Superior temporal gyrus (tissue), 1 donor: ENCODE data around the gene PTX3.

Experiments
- DNase-seq: peaks from one replicate; pipeline ENCODE4 v3.0.0-alpha.2; 2016; ENCODE audit errors: extremely low spot score

Gene PTX3

DNA sequence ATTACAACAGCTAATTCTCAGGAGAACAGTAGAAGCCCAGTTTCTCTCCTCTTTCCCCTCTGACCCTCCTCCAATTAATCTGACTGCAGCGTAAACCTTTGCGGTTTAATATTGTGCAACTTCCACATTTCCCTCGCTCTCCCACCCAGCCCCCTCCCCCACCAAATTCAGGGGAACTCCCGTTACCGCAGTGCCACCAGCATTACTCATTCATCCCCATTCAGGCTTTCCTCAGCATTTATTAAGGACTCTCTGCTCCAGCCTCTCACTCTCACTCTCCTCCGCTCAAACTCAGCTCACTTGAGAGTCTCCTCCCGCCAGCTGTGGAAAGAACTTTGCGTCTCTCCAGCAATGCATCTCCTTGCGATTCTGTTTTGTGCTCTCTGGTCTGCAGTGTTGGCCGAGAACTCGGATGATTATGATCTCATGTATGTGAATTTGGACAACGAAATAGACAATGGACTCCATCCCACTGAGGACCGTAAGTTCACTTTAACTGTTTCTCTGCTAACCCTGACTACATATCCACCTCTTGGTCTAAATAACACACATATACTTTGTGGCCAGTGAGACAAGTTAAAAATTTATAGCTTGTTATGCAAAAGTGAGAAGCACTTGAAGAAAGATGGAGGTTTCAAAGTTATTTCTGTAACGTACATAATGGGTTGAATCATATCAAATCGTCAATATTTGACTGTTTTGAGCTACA lies at the start of gene PTX3:
Gene PTX3, plus strand, starts transcription at position 268 of the 709 bp plus-strand sequence. Its CDS starts 84 bp downstream, at position 352.
- DNase-seq, result peak; percentile 38

DNA sequence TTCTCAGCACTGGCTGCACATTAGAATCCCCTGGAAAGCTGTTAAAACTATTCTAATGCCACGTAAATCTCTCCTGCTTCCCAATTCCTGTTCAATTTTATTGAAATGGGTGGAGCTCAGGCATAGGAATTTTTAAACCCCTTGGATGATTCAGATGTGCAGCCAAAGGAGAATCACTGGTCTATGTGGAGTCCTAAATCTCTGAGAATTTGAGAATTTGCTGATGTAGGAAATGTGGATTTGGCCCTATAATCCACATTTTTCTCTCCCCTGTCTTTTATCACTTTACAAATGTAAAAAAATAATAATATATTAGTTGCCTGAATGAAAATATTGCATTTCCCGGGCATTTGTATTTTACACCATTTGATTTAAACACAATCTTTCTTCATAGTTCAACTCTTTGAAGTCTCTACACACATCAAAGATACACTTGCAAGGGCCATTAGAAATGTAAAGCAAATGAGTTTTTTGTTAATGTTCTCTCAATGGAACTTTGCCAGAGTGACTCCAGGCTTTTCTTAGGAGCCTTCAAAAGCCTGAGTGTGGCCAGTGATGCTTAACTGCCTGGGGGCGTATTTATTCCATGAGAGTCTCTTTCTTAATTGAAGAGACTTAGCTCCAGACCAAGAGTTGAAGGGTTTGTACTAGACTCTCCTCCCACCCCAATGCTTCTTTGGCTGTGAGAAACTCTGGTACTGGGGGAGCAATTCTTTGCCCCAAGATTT lies 48.8 kb upstream of the PTX3 start:
- no peak for DNase-seq

DNA sequence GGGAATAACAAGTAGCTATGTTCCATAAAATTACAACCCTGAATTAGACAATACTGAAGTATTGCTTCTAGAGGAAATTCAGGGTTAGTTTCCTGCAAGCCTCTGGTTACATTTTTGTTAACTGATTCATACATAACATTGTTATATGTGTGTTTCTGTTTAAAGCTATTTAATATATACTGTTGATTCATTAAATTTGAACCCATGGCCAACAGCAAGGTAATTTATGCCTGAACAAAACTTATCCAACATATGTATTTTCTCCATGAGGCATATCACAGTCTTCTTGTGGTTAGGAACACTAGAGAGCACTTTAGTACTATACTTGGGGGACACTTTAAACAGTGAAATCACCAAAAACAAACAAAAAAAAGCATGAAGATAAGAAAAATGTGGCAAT lies 47.7 kb upstream of the PTX3 start:
- DNase-seq, result no peak

DNA sequence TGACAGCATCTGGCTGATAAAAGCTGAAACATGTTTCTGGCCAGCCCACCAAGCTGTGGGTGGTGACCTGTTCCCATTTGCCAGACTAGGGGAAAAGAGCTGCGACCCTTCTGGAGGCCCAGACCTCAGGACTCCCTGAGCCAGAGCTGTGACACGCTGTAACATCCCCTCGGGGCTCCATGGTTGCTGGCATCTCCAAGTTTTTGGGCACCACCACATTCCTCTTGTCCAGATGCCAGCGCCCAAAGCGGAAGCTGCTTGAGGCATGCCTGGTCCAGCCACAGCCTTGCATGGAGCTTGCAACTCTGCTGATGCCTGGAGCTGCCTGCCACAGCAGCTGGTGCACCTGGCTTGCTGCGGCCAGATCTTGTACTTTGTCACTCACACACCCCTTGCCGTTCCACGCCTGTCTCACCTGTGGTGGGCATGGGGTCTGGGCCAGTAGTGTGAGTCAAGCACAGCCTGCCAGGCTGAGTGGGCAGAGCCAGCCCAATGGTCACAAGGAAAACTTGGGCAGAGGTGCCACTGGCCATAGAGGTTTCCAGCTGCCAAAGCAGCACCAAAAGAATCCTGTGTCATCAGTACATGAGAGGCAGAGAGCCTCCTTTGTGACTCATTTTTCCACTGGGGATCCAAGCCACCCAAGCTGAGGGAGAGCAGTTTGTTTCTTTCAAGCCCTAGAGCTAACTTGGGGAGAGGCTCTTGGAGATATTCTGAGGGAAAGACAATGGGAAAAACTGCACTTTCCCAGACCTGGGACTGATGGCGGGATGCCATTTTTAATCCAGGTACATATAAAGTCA lies 45.7 kb upstream of the PTX3 start:
- DNase-seq, result no peak

DNA sequence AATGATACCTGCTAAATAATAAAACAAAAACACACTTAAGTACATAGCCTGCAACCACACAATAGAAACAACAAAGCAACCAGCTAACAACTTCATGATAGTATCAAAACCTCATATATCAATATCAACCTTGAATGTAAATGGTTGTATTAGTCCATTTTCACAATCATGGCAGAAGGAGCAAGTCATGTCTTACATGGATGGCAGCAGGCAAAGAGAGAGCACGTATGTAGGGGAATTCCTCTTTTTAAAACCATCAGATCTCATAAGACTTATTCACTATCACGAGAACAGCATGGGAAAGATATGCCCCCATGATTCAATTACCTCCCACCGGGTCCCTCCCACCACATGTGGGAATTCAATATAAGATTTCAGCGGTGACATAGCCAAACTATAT lies 44.5 kb upstream of the PTX3 start:
- DNase-seq, result no peak

DNA sequence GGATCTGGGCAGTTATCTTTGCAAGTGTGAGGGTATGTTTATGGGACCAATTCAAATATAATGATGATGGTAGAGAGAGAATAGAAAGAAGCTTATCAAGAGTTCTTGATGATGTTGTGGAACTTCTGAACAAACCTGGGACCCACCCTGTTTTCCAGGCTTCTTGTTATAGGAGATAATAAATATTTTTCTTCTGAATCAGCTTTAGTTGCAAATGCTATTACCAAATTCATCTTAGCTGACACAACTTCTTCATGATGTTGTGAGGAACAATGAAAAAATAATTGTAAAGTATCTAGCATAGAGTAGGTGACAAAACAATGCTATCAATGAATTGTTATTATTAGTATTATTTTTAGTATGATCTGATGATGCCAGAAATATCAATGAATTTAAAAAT lies 43.5 kb upstream of the PTX3 start:
- no peak for DNase-seq

DNA sequence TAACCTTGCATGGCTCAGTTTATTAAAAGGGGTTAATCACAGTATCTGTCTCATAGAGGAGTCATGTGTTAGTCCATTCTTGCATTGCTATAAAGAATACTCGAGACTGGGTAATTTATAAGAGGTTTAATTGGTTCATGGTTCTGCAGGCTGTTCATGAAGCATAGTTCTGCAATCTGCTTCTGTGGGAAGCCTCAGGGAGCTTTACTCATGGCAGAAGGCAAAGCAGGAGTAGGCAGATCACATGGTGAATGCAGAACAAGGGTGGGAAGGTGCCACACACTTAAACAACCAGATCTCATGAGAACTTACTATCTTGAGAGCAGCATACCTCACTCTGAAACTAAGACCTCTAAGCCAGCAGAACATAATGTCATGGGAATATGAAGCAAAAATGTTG lies 42.2 kb upstream of the PTX3 start:
- DNase-seq, result no peak

DNA sequence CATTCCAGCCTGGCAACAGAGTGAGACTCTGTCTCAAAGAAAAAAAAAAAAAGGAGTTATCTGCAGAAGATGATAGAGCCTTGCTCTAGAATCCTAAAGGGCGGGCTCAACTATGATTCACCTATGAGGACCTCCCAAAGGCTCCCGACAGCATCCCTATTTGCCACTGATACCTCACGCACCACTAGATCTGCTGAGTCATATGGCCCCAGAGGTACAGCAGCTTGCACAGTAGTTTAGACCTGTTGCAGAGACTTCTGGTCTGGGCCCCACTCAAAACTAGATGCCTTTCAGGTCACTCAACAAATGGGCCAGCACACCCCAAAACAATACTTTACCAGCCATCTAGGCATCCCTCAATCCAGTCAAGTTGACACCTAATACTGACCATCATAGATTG lies 38.1 kb upstream of the PTX3 start:
- DNase-seq, result no peak

DNA sequence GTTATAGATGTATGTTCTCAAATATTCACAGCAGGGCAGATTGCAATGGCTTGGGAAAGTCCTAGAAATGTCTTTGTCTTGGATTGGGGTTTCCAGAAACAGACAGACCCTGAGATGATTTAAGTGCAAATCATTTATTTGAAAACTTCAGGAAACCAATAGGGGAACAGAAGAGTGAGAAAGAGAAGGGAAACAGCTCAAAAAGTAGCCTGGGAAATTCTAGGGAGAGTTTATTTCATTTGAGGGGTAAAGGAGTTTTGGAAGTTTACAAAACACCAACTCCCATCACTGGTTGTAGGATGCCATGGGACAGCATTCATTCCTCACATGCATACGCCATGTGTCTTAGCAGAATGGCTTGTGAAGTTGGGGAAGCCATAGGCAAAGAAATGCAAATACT lies 32.3 kb upstream of the PTX3 start:
- no peak for DNase-seq

DNA sequence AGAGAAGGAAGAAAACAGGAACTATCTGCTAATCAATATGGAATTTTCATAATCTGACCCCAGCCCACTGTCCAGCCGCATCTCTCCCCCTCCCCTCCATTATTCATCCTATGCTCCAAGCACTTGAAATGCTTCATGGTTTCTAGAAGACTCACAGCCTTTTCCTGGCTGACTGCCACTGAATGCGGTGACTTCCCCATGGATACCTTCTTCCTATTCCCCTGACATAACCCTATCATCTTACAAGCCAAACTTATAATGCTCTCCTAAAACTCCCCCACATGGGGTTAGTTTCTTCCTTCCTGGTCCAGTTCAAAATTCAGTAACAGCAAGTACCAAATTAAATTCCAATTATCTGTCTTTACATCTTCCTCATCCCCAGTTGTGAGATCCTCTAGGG lies 31.2 kb upstream of the PTX3 start:
- no peak for DNase-seq

DNA sequence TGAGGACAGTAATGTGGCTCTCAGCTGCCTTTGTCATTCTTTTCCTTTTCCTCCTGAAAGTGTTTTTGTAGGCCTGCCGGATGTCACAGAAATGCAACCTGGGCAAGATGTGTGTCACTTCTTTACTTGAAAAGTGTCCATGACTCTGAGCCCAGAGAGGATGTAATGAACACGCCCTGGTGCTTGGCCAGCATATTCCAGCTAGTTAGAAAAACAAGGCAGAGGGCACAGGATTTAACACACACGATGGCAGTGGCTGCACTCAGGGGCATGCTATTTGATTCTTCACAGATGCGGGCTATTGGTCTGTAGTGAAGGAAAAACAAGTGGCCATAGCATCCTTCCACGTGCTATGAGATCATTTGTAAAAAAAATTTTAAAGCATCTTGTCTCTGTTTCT lies 30.3 kb upstream of the PTX3 start:
- no peak for DNase-seq

DNA sequence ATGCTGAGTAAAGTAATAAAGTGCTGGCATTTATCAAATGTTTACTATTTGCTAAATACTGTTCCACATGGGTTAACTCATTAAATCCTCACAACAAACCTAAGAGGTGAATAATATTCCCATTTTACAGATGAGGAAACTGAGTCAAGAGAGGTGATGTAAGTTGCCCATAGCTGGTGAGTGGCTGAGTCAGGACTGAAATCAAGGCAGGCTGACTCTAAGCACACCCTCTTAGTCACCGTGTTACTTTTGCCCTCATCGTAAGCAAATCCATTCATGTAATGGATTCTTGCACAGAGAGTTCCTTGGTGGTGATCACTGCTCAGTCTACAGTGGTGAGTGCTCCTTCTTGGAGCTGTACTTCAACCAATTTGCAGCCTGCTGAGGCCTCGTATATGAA lies 28.9 kb upstream of the PTX3 start:
- no peak for DNase-seq

DNA sequence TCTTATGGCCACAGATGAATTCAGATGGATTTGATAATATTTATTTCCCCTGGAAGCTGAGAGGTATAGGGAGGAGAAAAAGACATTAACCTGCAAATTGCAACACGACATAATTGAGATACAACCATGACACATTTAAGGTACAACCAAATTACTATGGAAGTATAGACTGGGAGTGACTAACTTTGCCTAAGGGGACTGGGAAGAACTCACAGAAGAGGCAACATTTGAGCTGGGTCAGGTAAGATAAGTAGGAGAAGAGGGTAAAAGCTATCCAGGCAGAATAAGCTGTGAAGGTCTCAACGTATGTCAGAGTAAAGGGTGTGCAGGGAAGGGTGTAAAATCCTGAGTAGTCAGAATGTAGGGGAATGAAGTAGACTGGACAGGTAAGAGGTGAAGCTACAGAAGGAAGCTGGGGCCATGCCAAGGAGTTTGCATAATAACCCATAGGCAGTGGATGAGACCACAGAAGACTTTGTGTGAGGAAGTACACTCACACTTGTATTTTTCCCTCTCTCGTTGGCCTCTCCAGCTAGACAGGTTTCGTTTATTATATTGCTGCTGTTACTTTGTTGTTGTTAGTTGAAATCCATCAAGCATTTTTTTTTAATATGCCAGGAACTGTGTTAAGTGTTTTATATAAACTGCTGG lies 28.0 kb upstream of the PTX3 start:
- DNase-seq, result no peak

DNA sequence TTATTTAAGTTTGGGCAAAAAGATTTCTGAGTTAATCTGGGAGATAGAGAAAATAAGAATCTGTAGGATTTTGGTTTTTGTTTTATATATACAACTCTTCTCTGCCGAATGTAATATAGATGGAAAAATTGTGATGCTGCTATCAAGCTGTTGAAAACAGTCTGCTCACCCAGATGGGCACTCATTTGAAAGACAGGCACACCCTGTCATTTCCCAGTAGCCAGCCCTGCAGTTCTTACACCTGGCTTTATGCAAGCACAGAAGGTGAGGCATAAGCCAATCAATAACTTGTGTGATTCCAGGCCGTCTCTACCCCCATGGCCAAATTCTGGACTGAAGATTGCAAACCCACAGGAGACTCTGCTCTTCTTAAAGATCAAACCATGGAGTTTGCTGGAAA lies 27.1 kb upstream of the PTX3 start:
- DNase-seq, result no peak

DNA sequence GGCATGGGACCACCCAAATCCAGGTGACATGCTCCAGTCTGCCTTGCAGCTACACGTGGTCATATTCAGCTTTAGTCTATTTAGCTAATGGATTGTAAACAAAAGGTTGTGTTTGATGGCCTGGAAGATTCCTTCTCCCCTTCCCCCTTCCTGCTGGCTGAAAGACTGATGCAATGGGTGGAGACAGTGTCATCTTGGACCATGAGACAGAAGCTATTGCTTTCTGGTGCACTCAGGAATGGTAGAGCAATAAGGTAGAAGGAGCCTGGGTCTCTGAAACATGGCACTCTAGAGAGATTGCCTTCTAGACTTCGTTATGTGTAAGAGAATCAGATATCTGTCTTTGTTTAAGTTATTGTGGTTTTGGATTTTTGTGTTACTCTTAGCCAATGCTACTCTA lies 25.7 kb upstream of the PTX3 start:
- DNase-seq, result no peak

DNA sequence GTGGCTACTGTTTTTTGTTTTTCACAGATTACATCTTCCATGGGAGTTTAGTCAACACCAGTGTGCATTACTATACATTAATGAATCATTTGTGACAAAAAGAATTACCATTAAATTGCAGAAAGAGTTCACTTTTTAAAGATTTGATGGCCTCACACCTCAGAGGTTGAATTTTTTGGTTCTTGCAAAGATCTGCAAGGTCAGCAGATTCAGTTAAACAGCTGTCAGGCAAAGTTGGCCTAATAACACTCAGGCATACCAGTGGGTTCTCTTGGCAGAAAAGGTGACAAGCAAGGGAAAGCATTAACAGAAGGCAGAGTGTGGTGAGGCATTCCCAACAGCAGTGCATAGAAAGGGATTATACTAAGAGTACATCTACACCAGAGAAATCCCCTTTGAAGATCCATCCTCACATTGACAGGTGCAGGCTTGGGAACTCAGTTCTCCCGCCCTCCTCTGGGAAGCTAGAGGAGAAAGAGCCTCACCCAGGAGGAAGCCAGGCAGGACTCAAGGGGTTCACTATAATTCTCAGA lies 24.3 kb upstream of the PTX3 start:
- no peak for DNase-seq

DNA sequence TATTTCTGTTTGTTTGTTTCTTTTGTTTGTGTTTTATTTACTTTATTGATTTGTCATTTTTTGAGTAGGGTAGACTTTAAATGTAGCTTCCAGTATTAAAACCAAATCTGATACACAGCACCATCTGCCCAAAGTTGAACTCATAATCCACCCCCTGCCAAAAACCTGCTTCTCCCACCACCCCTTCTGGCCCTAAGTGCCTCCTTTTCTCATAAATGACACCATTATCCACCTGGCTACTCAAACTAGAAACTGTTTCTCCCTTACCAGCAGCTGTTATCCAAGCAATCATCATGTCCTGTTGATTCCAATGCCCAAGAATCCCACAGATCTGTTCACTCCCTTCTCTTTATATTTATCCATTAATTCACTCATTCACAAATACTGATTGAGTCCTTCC lies 21.8 kb upstream of the PTX3 start:
- no peak for DNase-seq

DNA sequence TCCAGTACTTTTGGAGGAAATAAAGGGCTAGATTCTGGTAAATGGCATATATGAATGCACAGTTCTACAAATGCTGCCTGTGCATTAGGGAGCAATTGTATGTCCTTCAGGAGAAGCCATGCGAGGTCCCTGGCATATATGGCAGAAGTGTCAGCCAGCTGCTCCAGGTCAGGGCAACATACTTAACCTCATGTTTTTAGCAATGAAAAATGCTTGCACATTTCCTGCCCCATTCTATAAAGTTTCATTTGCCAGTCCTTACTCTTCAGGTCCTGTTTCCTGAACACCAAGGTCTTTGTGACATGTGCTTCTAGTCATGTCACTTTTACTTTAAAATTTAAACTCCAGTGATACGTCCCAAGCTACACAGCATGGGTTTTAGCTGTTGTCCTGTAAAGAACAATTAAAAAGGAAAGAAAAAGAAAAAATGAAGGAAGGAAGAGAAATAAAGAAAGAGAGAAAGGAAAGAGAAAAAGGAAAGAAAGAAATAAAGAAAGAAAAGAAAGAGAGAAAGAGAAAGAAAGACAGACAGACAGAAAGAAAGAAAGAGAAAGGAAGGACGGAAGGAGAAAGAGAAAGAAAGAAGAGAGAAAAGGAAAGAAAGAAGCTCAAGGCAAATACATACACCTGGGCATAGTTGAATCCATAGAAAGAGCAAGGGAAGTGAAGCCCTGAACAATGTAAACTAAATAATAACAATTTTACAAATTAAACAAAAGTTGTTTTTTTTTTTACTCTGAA lies 20.1 kb upstream of the PTX3 start:
- no peak for DNase-seq

DNA sequence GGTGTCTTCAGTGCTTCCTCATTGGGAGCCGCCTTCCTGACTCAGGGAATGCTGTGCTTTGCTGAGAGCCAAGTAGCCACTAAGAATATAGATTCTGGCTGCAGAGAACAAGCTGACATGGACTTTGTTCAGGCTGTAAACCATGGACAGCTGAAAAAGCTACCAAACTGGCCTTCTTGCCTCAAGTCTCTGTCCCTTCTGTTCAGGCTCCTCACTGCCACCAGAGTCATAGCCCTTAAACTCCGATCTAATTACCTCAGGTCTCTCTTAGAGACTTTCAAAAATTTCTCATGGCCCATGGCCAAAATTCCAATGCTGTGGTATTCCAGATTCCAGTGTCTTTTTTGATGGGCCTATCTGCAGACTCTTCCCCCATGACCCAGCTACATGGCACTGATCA lies 19.4 kb upstream of the PTX3 start:
- no peak for DNase-seq

DNA sequence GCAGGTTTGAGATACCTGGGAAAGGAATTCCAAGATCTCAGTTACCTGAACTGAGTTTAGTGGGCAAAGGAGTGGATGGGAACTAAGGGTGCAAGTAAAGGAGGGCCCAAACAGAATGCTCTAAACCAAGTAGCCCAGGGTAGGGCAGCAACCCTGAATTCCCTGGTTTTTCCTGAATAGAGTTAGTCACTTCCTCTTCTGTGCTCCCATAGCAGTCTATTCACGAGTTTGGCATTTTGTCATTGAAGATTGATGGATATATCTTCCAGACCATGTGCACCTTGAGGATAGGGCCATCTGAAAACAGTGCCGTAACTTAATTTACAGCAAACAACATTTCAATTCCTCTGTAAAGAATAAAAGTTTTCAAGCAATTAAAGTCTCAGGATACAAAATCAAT lies 18.5 kb upstream of the PTX3 start:
- no peak for DNase-seq

DNA sequence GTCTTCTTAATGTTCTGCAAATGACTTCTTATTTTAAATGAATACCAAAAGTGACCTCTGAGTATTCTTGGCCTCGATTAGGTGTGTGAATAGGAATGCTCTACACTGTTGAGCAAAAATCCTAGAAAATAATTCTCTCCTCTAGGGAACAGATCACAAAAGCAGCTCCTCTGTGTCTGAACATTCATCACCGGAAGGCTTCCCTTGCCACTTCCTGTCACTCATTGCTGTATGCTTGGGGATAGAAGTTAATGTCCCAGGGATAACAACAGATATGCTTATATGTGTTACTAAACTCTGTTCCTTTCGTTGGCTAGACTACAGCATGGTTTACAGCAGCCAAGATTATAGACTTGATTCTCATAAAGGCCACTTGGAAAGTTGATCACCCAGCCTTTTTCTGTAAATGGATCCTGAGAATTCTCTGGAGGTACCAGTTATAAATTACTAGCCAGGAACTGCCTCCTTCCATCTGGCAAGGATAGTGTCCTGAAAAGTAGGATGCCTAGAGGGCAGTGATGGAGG lies 16.0 kb upstream of the PTX3 start:
- no peak for DNase-seq
